Stimulated activated CD8-positive, alpha-beta memory T cell treated with anti-CD3 and anti-CD28 coated beads, Interleukin-2, amount 100 ng/mL, for 1 hour (primary cell): ENCODE data around the gene TRIM24.
"Not testable (repeated sequence)": the region's sequence is repeated elsewhere in the genome, so short reads cannot be mapped to it uniquely, and the experiment has no call there.

Experiments
- DNase-seq, 2 donors: peaks; one replicate each; pipeline ENCODE4 v3.0.0-alpha.2; 2020; ENCODE audit warnings: low read depth in 2 of 2

Gene TRIM24

DNA sequence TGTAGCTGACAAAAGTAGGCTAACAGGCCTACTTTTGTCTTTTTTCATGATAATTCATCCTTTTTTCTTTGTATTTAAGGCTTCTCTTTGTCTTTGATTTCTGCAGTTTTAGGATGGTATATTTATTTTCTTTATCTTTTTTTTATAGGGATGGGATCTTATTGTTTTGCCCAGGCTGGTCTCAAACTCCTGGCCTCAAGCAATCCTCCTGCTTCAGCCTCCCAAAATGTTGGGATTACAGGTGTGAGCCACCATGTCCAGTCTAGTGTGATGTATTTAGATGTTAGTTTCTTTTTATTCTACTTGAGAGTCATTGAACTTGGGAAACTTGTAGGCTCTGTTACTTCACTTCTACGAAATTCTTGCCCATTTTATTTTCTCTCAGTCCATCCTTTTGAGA, 35.4 kb downstream of the TRIM24 start:
- DNase-seq: no peak

DNA sequence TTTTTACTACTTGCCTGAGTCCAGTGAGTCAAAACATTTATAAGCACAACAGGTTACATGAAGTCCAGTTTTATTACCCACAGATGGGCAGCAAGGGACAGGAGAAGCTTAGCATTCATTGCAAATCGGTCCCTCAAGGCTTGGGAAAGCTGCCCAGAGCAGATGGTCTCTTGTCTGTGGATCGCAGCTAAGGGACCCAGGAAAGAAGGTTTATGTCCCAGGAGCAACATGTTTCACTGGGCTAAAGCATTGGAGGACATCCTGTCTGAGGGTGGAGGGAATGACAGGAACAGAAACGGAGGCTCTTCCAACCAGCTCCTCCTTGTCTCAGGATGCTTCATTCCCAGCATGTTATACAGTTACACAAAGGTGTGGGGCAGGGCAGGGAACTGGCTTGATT, 39.3 kb downstream of the TRIM24 start:
- no peak for DNase-seq

DNA sequence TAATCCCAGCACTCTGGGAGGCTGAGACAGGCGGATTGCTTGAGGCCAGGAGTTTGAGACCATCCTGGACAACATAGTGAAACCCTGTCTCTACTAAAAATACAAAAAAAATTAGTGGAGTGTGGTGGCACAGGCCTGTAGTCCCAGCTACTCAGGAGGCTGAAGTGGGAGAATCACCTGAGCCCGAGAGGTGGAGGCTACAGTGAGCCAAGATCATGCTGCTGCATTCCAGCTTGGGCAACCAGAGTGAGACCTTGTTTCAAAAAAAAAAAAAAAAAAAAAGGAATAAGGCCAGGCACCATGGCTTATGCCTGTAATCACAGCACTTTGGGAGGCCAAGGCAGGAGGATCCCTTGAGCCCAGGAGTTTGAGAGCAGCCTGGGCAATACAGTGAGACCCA, 40.2 kb downstream of the TRIM24 start:
- not testable (repeated sequence) for DNase-seq

DNA sequence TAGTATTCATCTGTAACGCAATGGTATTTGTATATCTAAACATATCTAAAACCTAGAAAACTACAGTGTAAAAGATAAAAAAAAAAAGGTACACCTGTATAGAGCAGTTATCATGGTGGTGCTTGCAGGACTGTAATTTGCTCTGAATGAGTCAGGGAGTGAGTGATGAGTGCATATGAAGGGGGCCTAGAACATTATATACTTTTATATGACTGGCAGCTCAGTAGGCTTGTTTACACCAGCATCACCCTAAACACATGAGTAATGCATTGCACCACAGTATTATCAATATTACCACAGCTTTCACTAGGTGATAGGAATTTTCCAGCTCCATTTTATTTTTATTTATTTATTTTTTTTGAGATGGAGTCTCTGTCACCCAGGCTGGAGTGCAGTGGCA, 40.8 kb downstream of the TRIM24 start:
- DNase-seq: no peak

DNA sequence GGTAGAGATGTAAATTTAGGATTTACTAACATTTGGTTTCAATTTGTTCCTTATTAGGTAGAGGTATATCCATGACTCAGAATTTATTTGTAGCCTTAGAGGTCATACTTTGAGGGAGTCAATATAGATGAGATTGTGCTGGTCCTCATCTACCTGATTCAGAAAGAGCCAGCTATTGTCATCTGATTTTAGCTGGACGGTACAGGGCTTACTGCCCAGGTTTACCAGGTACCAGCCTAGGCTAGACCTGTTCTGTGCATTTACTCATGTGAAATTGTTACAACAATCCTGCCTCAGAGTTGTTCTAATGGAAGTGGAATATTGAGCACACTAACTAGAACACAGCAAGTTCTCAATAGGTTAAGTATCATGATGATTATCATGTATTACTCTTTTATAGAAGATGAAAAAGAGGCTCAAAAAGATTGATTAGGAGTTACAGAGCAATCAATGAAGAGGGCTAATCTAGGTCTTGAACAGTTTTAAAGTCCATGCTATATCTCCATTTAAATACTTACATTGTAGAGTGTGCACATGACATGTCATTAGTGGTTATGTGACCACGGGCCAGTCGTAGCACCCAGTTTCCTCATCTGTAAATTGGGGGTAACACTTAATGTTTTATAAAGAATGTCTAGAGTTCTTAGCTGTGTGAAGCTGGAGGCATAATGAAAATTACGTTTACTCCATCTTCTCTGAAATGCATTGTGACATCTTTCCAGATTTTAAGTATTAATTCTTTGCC, 42.1 kb downstream of the TRIM24 start:
- no peak for DNase-seq

DNA sequence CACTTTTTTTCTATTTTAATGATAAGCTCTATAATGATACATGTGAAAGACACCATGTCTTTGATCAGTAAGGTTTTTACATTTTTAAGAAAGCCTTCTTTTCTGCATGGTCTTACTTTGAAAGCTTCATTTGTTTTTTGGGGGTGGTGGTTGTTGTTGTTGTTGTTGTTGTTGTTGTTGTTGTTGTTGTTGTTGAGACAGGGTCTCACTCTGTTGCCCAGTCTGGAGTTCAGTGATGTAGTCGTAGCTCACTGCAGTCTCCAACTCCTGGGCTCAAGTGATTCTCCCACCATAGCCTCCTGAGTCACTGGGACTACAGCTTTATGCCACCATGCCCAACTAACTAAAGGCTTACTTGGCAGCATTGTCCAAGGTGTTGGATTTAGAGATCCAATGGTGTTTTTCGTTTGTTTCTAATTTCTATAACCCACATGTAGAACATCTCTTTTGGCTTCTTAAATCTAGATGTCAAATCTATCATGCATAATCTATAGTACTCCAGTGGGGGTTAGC, 45.4 kb downstream of the TRIM24 start:
- no peak for DNase-seq

DNA sequence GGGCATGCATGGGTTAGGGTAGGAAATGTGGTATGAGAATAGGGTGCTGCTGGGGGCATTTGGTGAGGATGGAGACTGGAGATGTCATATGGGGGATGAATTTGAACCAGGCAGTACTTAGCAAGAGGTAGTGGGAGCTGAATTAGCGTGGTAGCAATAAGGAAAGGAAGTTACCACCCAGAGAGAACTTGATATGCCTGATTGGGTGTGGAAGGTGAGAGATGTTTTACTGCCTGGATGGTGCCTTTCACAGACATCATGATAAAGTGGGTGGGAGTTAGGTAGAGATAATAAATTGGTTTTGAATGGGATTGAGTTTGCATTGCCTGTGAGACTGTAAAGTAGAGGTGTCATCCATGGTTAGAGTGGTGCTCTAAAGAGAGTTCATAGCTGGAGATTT, 46.7 kb downstream of the TRIM24 start:
- DNase-seq: no peak

DNA sequence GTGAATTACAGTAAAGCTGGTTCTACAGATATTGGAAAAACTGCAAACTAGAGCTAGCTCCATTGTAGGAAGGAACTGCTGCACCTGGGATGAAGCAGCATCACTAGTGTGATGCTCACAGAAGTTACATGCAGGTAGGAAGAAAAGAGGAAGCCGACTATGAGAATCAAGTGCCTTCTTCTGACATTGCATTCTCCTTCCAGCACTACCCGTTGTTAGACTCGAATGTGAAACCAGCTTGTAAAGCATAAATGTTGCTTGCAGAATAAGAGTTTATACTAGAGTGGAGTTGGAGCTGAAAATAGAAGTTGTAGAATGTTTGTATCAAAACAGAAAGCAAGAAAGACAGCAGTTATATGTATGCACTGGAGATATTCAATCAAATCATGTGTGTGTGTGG, 49.9 kb downstream of the TRIM24 start:
- no peak for DNase-seq

DNA sequence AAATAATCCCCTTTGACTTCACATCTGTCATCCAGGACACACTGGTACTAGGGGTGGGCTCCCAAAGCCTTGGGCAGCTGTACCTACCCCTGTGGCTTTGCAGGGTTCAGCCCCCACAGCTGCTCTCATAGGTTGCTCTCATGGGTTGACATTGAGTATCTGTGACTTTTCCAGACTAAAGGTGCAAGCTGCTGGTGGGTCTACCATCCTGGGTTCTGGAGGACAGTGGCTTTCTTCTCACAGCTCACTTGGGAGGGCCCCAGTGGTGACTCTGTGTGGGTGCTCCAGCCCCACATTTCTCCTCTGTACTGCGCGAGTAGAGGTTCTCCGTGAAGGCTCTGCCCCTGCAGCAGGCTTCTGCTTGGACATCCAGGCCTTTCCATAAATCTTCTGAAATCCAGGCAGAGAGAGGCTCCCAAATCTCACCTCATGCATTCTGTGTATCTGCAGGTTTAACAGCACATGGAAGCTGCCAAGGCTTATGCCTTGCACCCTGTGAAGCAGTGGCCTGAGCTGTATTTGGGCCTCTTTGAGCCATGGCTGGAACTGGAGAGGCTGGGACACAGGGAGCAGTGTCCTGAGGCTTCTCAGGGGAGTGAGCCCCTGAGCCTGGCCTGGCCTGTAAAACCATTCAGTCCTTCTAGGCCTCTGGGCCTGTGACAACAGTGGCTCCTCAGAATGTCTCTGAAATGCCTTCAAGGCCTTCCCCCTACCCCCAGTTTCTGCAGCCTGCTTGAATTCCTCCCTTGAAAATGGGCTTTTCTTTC, 52.2 kb downstream of the TRIM24 start:
- DNase-seq: no peak

DNA sequence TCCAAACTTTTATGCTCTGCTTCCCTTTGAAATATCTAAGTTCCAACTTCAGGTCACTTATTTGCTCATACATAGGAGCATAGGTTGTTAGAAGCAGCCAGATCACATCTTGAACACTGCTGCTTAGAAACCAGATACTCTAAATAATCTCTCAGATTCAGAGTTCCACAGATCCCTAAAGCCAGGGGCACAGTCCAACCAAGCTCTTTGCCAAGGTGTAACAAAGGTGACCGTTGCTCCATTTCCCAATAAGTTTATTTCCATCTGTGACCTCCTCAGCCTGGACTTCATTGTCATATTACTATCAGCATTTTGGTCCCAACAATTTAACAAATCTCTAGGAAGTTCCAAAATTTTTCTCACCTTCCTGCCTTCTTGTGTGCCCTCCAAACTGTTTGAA, 52.8 kb downstream of the TRIM24 start:
- no peak for DNase-seq

DNA sequence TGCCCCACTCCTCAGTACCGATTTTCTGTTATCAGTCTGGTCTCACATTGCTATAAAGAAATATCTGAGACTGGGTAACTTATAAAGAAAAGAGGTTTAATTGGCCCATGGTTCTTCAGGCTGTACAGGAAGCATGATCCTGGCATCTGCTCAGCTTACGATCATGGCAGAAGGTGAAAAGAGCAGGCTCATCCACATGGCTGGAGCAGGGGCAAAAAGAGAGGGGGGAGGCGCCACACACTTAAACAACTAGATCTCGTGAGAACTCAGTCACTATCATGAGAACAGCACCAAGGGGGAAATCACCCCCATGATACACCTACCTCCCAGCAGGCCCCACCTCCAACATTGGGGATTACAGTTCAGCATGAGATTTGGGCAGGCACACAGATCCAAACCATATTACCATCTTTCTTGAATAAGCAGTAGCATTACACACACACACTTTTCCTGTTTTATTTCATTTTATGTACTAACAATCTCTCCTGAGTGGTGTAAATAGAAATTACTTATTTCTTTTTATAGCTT, 53.3 kb downstream of the TRIM24 start:
- no peak for DNase-seq

DNA sequence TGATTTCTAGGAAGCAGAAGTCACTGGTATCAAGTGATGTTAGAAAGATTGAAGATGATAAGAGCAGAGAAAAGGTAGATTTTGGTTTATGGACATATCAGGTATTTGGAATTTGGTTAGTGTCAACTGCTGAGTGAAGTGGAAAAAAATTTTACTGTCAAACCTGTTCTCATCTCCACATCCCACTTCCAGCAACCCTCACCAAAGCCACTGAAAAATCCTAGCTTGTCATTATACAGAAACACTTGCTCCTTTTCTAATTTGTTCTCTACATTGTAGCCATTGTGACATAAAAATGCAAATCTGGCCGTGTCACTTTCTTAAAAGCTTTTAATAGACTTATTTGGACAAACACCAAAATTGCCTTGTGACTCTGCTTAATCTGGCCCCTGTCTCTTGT, 54.0 kb downstream of the TRIM24 start:
- no peak for DNase-seq

DNA sequence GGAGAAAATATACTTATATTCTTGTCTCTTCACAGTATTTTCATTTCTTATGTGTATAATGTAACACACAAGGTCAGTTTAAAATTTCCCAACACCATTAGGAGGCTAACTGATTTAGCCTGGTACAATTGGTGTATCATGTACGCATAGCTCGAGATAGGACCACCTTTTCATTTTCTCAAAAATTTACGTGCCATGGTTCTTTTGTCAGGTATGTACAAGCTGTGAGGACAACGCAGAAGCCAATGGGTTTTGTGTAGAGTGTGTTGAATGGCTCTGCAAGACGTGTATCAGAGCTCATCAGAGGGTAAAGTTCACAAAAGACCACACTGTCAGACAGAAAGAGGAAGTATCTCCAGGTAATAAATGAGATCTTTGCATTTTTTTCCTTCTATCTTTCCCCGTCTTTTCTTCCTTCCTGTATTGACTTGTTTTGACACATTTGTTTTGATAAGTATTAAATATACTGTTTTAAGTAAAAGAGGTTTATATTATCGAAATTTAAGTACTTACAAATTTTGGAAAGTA, 55.0 kb downstream of the TRIM24 start:
- no peak for DNase-seq

DNA sequence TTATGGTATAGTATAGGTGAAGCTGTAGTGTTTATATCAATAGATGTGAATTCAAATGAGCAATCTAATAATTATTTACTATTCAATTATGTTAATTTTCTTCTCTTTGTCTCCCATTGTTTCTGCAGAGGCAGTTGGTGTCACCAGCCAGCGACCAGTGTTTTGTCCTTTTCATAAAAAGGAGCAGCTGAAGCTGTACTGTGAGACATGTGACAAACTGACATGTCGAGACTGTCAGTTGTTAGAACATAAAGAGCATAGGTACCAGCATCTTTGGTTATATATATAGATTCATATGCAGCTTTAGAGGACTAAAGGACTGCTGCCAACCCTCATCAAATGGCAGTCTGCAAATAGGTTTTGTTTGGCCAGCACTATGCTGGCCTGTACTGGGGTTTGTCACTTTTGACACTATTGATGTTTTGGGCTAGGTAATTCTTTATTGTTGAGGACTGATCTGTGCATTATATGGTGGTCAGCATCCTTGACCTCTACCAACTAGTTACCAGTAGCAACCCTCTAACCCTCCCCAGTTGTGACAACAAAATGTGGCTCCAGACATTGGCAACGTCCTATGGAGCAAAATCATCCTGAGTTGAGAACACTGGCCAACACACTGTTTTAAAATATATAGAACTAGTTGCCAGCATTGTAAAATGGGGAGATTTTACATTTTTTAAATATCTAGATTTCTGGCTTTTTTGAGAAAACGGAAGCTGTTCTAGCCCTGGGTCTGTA, 59.2 kb downstream of the TRIM24 start:
- no peak for DNase-seq

DNA sequence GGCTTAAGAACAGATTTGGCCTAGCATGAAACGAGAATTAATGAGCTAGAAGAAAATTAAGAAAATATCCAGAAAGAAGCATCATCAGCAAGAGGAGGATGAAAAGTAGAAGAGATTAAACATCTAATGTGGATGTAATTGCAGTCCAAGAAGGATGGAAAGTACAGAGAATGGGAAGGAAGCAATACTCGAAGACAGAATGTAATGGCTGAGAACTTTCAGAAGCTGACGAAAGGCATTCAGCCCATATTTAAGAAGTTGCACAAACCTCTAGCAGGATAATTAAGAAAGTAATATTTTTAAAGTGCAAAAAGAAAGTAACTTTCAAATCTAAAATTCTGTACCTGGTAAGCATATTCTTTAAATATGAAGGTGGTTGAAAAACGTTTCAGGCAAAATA, 60.7 kb downstream of the TRIM24 start:
- DNase-seq: no peak

DNA sequence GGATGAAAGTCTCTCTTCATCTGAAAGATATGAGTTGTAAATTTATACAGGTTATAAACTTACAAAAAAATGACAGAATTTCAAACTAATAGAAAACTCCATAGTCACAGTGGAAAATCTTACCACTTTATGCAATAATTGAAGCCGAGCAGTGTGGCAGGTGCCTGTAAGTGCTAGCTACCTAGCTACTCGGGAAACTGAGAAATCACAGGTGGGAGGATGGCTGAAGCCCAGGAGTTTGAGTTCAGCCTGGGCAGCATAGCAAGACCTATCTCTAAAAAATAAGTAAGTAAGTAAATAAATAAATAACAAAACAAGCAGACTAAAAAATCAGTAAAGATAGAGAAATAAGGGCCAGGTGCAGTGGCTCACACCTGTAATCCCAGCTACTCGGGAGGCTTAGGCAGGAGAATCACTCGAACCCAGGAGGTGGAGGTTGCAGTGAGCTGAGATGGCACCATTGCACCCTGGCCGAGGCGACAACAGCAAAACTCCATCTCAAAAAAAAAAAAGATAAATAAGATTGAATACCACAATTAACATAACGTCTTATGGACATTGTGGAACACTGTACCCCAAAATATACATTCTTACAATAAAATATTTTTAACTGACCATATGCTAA, 61.9 kb downstream of the TRIM24 start:
- DNase-seq: no peak

DNA sequence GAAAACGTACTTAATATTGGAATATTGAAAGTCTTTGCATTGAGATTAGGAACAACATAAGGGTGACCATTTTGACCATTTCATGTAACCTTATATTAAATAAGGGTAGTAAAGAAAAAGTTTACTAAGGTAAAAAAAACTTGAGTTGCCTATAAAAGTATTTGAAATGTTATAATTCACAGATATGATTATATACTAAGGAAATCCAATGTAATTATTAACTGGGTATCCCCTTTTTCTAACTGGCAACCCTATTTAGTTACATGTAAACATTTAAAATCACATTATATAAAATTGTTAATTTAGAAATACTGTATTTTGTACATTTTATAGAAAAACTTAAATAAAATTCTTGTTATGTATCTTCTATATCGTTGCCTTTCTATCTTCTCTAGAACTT, 64.2 kb downstream of the TRIM24 start:
- DNase-seq: no peak

DNA sequence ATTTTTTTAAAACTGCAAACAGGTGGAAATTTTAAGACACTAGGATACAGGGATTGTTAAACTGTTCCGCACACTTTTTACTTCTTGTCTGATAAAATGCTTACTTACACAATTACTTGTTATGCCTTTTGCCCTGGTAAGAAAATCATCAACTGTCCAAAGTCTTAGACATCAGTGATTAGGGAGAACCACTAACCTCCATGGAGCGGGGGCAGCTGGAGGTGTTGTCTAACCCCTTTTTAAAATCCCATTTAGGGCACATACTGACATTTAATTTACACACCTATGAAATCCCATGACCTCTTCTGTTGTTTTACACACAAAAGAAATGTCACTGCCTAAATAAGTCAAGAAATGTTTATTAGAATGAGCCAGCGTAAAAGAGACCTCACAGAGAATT, 65.7 kb downstream of the TRIM24 start:
- DNase-seq: no peak

DNA sequence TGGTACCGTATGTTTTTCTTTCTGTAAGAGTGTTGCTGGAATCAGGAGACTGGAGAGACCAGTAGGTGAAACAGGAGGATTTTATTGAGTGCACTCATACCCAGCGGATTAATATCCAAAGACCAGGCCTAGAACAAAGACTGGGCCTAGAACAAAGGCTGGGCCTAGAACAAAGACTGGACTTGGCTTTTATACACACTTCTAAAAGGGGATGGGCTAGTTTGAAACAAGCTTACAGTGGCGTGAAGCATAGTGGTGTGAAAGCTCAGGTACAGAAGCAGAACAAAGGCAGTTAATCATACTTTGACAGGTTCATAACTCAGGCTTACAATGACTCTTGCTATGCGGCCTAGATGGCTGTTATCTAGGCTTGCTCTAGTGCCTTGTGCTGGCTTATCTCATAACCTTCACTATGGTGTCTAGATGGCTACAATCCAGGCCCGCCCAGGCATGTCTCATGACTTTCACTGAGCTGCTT, 67.7 kb downstream of the TRIM24 start:
- no peak for DNase-seq

DNA sequence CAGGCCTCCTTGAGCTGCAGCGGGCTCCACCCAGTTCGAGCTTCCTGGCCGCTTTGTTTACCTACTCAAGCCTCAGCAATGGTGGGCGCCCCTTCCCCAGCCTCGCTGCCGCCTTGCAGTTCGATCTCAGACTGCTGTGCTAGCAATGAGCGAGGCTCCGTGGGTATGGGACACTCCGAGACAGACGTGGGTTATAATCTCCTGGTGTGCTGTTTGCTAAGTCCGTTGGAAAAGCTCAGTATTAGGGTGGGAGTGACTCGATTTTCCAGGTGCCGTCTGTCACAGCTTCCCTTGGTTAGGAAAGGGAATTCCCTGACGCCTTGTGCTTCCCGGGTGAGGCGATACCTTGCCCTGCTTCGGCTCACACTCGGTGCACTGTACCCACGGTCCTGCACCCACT, 76.8 kb downstream of the TRIM24 start:
- DNase-seq: not testable (repeated sequence)

DNA sequence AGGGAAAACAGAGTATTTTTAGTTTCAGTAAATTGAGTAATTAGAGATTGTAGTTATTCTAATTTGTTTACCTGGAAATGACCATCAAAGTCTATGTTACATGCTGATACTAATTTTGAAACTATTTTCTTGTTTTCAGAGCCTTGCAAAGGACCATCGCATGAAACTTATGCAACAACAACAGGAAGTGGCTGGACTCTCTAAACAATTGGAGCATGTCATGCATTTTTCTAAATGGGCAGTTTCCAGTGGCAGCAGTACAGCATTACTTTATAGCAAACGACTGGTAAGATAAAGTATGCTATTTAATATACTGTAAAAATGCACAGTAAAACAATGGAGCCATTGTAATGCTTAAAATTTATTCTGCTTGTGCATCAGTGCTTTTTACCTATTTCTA, 78.5 kb downstream of the TRIM24 start:
- DNase-seq: no peak
